Endothelial cell of hepatic sinusoid (primary cell): ENCODE data around the gene URI1.
"Not testable (repeated sequence)": the region's sequence is repeated elsewhere in the genome, so short reads cannot be mapped to it uniquely, and the experiment has no call there.

Experiments
- in situ Hi-C: cut with HindIII; loops from 2 replicates; pipeline ENCODE4 v1.10.0; 2017; ENCODE audit warnings: low sequenced_read_pairs

URI1 gene, protein sequence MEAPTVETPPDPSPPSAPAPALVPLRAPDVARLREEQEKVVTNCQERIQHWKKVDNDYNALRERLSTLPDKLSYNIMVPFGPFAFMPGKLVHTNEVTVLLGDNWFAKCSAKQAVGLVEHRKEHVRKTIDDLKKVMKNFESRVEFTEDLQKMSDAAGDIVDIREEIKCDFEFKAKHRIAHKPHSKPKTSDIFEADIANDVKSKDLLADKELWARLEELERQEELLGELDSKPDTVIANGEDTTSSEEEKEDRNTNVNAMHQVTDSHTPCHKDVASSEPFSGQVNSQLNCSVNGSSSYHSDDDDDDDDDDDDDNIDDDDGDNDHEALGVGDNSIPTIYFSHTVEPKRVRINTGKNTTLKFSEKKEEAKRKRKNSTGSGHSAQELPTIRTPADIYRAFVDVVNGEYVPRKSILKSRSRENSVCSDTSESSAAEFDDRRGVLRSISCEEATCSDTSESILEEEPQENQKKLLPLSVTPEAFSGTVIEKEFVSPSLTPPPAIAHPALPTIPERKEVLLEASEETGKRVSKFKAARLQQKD

DNA sequence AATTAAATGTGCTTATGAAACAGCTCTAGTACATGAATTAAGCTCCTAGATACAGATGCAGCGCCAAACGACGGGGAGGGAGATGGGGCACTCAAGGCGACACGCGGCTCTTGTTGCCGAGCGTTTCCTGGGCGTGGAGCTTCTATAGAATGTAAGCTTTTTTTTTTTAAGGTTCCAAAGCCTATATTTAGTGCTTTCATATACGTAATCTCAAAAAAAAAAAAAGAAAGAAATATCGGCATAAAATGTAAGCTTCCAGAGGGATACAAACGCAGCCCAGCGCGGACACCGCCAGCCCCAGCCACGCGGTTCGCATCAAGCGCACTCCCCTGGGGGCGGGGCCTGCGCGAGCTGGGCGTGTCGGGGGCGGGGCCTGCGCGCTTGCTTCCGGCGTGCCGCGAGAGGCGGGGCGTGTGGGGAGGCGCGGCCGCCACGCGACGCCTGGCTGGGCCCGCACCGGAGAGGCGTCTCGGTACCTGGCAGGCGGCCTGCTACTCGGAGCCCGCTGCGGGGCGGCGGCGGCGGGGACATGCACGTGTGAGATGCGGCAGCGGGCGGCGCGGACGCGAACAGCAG, at the start of gene URI1:
Gene URI1, plus strand, starts transcription at position 412 of the 576 bp plus-strand sequence. CDS start 309 bp downstream, outside the sequence.
- in situ Hi-C loops, result no loop called here

DNA sequence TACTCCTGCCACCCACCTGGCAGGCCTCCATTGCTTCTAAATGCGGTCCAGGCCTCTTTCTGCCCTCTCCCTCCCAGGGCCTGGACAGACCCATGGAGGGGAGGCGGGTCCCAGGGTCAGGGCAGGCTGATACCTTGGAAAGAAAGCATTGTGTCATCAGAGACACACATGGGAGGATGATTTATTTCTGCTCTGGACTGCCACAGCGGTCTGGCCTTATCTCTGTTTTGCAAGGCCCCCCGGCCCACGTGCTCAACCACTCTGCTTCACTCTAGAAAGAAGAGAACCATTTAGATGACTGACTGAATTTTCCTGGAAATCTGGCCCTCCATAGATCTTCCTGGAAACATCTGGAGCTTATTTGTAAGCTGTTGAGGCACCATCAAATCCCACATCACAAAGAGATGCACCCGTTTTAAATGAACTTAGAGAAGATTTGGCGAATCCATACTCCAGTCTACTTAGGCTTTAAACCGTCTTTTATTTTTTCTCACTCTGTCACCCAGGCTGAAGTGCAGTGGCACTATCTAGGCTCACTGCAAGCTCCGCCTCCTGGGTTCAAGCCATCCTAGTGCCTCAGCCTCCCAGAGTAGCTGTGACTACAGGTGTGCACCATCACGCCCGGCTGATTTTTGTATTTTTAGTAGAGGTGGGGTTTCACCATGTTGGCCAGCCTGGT, 48.3 kb upstream of the URI1 start:
- in situ Hi-C loops, result no loop called here

GRCh38 chr19:29896802-29897201, 45.2 kb upstream of the URI1 start:
- in situ Hi-C loops, result no loop called here

DNA sequence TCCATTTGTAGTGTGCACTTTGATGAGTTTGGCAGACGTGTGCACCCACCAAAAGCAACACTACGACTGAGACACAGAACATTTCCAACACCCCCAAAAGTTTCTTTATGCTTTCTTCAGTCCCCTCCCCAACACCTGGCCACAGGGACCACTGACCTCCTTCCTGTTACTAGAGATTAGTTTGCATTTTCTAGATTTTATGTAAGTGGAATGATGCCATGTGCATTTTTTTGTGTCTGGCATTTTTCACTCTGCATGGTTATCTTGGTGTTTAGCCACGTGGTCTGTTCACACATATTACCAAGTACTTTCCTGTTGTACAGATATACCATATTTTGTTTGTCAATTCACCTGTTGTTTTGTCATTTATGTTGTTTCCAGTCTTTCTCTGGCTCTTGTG, 44.6 kb upstream of the URI1 start:
- in situ Hi-C loops, result no loop called here

DNA sequence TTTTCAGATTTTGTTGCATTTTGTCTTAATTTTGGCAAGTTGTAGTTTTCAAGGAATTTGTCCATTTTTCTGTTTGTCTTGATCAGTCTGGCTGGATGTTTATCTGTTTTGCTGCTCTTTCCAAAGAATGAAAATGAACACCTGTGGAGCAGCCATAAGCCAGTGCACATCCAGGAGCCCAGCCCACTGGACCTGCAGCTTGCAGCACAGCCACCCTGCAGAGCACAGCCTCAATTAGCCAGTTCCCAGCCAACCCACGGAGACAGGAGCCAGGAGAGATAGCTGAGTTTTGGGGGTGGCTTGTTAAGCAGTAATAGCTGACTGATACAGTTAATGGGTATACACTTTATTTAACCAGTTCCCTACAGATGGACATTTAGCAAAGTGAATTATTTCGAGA, 38.0 kb upstream of the URI1 start:
- in situ Hi-C loops, result no loop called here

DNA sequence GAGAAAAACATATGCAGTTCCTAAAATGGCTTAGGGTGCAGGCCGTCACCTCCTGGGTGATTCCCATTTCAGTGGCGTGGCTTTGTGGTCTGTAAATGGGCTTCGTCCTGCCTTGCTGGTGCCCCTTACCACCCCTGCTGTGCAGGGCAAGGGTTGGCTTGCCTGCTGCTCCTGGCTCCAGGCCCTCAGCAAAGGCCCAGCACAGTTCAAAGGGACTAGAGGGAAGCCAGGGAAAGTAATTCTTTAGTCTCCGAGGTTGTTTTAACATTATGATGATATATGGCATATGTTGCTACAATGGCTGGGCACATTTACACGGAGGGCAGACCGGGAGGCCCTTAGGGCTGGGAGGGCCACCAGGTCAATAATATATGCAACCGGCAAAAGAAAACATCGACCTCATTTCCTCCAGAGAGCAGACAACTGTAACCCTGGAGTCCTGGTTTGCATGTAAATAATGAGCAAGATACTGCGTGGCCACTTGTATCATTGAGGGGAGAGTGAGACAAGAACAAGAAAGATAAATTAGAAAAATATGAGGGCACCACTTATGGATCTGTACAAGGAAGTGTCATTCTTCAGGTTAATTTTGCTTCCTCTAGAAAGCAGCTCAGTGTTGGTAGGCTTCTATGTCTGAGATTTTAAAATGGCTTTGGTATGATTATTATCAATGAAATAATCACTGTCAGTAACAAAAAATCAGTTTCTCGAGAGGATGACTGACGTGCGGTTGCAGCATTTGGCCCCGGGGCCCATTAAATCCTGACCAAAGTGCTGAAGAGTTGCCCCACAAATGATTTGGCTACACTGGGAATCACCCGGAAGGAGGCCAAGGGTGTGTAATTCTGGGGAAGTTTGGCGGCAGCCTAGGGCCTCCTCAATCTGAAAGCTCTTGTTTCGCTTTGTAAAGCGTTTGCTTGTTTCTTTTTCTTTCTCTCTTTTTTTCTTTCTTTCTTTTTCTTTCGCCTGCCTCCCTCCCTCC, 32.8 kb upstream of the URI1 start:
- in situ Hi-C loops, result no loop called here

DNA sequence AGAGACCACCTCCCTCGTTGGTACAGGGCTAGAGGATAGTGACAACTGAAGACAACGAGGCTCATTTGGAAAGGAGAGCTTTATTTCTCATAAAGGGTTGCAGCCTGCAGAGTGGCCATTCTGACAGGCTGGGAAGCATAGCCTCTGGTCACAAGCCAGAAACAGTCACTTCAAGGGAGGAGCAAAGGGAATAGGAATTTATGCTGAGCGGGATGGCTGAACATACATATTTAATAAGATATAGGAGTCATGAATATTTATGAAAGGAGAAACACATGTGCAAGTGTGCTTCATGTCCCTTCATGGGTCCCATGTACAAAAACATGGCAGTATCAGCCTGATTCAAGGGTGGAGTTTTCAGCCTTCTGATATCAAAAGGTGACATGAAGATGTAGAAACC, 27.1 kb upstream of the URI1 start:
- in situ Hi-C loops, result loop anchor here (5.0 kb wide), 1 partner anchor 62 kb away; no protein-coding TSS in a partner anchor

GRCh38 chr19:29915832-29916231, 26.2 kb upstream of the URI1 start:
- in situ Hi-C loops, result not testable (repeated sequence)

- in situ Hi-C loops, result no loop called here
Measured at GRCh38 chr19:29917911-29918310, 24.1 kb upstream of the URI1 start.

DNA sequence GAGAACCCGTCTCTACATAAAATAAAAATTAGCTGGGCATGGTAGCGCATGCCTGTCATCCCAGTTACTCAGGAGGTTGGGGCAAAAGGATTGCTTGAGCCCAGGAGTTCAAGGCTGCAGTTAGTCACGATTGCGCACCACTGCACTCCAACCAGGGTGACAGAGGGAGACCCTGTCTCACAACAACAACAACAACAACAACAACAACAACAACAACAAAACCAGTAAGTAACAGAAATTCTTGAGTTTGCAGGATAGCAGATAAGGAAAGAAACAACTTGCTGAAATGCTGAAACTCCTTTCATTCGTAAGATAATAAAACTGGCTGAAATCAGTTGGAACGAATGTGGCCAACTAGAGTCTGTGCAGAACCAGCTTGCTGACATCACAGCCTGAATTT, 23.1 kb upstream of the URI1 start:
- in situ Hi-C loops, result no loop called here

DNA sequence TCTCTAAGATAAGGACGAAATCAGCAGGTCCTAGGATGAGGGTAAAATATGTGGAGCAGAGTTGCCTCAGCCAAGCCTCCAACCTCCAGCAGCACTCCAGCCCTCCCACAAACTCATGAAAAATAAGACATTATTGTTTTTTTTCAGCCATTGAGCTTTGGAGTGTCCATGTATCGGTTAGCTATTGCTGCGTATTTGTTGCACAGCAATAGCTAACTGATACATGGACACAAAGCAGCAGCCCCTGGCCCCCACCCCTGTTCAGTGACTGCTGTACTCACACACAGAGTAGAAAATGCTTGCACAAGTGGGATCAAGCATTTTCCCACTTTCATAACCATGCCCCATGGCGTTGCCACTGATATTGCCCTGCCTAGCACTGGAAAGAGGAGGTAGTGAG, 19.1 kb upstream of the URI1 start:
- in situ Hi-C loops, result no loop called here

DNA sequence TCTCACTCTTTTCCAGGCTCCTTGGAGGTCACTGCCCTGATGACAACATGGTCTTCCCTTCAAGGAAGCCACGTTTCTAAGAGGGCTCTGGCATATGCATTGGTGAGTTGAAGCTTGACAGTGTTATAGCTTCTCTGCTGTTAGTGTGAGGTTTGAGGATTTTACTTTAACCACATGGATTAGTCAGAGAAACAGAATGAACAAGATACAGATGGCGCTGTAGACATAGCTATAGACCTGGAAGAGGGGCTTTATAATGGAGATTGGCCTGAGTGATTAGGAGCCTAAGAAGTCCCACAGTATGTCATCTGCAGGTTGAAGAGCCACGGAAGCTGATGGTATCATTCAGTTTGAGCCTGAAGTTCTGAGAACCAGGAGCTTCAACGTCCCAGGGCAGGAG, 18.4 kb upstream of the URI1 start:
- in situ Hi-C loops, result no loop called here

DNA sequence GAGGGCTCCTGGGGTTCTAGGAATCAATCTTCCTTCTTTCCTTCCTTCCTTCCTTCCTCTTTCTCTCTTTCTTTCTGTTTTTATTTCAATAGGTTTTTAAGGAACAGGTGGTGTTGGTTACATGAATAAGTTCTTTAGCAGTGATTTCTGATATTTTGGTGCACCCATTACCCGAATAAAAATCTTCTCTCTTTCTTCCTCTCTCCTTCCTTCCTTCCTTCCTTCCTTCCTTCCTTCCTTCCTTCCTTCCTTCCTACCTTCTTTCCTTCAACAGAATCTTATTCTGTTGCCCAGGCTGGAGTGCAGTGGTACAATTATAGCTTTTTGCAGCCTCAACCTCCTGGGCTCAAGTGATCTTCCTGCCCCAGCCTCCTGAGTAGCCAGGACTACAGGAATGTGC, 16.0 kb upstream of the URI1 start:
- in situ Hi-C loops, result no loop called here

DNA sequence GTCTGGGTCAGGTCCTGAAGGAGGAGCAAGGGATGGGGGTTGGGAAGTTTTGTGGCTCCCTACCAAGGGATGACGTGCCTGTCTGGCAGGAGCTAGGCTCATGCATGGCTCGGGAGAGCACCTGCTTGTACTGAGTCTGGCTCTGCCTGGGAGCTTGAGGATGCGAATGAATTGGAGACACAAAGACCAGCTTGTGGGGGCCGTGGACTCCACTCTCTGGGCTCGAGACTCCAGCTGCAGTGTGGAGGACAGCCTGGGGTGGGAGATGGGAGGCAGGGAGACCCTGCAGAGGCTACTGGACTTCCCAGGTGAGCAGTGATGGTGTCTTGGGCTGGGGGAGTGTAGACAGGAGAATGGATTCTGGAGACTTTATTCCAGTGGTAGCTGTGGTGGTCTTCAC, 15.2 kb upstream of the URI1 start:
- in situ Hi-C loops, result no loop called here

GRCh38 chr19:29927944-29928625, 14.0 kb upstream of the URI1 start:
- in situ Hi-C loops, result no loop called here

- in situ Hi-C loops, result no loop called here
Measured at GRCh38 chr19:29928831-29929230, 13.2 kb upstream of the URI1 start.

DNA sequence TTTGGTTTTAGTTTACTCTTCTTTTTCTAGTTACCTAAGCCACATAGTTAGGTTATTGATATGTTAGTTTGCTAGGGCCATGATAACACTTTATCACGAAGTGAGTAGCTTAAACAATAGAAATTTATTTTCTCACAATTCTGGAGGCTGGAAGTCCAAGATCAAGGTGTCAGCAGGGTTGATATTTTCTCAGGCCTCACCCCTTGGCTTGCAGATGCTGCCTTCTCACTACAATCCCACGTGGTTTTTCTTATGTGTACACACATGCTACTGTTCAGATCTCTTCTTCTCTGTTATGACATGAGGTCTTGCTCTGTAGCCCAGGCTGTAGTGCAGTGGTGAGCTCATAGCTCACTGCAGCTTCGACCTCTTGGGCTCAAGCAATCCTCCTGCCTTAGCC, 7.8 kb upstream of the URI1 start:
- in situ Hi-C loops, result no loop called here

- in situ Hi-C loops, result no loop called here
Measured at GRCh38 chr19:29934781-29935180, 7.3 kb upstream of the URI1 start.

DNA sequence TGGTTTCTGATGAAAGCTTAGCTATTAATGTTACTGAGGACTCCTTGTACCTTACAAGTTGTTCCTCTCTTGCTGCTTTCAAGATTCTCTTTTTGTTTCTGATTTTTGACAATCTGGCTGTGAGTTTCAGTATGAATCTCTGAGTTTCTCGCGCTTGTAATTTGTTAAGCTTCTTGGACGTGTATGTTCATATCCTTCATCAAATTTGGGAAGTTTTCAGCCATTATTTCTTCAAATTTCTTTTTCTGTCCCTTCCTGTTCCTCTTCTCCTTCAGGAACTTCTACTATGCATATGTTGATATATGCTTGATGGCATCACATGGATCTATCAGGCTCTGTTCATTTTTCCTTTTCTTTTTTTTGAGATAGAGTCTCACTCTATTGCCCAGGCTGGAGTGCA, 5.6 kb upstream of the URI1 start:
- in situ Hi-C loops, result no loop called here

DNA sequence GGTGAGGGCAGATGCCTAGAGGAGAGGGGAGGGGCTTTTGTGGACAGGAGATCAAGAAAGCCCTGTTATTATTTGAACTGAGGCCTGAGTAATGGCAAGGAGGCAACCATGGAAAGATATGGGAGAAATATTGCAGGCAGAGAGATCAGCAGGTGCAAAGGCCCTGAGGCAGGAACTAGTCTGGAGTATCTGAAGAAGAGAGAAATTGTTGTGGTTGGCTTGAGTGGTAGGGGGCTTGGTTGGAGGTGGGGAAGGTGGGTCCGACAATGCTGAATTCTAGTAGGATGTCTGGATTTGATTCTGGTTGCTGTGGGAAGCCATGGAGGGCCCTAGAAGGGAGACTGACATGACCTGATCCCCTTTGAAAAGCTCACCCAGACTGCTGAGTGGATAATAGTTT, 2.4 kb upstream of the URI1 start:
- in situ Hi-C loops, result no loop called here
